COLO829 (cell line): ENCODE measurements around the gene HCN3.
"Not testable (repeated sequence)": the region's sequence is repeated elsewhere in the genome, so short reads cannot be mapped to it uniquely, and the experiment has no call there.

ENCODE experiments used
- DNase-seq: peaks from one replicate; pipeline ENCODE4 v3.0.0; 2012; ENCODE audit warnings: low spot score

Gene HCN3

DNA sequence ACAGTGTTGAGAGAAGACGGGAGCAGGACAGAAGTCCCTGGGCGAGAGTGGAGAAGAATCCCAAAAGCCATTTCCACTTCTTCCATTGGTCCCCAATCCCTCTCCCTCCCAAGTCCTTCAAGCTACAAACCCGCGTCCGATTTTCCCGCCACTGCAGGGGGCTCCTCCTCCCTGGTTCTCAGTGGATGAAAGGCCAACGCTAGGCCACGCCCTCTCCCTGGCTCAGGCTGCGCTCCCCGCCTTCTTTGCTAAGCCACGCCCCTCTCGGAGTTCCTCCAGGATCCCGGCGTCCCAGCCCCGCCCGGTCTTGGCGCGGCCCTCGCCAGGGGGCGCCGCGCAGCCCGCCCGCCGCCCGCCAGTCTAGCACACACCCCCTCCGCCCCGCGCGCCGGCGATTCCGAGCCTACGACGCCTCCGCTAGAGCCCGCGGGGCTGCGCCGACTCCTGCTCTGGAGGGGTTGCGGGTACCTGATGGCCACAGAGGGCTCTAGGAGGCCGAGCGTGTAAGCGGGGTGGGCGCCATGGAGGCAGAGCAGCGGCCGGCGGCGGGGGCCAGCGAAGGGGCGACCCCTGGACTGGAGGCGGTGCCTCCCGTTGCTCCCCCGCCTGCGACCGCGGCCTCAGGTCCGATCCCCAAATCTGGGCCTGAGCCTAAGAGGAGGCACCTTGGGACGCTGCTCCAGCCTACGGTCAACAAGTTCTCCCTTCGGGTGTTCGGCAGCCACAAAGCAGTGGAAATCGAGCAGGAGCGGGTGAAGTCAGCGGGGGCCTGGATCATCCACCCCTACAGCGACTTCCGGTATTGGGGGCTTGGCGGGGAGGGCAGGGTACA is at the start of gene HCN3:
Gene HCN3 (plus strand): TSS at position 394 of the 832 bp plus-strand sequence. CDS start 128 bp downstream, at position 522.
- DNase-seq = peak; percentile 100

DNA sequence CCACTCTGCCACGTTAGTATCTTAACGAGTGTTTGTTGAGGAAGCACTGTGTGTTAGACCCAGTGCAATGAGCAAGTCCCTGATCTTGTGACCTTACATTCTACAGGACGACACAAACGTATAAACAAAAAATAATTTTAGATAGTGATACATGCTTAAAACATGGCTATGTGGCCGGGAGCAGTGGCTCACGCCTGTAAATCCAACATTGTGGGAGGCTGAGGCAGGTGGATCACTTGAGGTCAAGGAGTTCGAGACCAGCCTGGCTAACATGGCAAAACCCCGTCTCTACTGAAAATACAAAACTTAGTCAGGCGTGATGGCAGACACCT is 49.2 kb upstream of the HCN3 start:
- no peak for DNase-seq

GRCh38 chr1:155231302-155231701 is 46.0 kb upstream of the HCN3 start:
- DNase-seq = not testable (repeated sequence)

- not testable (repeated sequence) for DNase-seq
Measured at GRCh38 chr1:155232001-155232978, 45.0 kb upstream of the HCN3 start.

DNA sequence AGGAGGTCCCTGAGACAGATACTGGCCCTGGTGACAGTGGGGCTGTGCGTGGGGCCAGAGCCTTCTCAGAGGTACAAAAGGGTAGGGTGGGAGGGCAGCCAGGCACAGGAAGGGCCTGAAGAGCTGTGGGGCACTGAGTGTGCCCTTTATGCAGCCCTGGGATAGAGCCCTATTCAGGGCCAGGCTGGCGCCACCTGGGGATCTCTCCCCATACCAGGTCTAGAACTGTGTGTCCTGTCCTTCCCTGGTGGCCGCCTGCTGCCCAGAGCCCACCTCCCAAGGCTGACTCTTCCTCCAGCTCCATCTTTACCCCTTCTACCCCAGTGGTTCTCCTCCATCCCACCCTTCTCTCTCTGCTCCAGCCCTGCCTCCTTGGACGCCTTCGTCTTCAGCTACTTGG is 43.8 kb upstream of the HCN3 start:
- not testable (repeated sequence) for DNase-seq

GRCh38 chr1:155235375-155235774 is 41.9 kb upstream of the HCN3 start:
- not testable (repeated sequence) for DNase-seq

- DNase-seq = no peak
Measured at GRCh38 chr1:155236451-155236850, 40.8 kb upstream of the HCN3 start.

DNA sequence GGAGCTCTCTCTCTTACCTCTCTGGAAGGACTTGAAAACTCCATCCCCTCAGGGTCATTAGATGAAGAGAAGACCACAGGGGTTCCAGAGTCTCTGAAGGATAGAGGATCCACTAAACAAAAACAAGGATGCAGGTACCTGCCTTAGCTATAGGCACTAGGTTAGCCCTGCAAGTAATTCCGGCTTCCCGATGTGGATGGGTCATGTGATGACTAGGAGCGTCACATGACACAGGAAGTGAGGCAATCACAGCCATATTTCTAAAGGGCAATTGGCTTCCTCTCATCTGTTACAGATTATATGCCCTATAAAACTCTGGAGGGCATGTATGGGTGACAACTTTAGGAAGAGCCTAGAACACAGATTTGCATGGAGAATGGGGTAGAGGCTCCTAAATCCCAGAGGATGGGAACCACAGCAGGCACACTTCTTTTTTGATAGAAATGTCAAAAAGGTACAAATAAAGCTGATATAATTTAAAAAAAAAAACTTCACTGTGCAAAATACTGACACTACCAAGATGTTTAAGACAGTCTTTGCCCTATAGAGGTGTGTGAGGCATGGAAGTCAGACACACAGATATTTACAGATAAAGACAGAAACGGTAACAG is 36.1 kb upstream of the HCN3 start:
- peak; percentile 92 for DNase-seq

DNA sequence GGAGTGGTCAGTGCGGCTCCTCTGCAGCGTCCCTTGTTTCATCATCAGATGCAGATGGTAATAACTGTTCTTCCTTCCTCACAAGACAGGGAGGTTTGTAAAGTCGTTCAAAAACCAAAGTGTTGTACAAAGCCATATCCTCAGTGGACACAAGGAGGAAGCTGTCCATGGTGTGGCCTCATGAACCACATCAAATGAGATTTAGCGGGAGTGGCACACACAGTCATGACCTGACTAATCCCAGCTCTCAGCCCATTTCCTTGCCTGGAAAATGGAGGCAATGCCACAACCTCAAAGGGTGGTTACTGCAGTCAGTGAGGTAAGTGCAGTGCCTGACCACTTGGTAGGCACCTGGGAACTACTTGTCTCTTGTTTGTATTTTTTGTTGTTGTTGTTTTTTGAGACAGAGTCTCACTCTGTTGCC is 35.4 kb upstream of the HCN3 start:
- DNase-seq = no peak

- no peak for DNase-seq
Measured at GRCh38 chr1:155242805-155243358, 34.4 kb upstream of the HCN3 start.

- DNase-seq = peak; percentile 99
Measured at GRCh38 chr1:155244368-155245162, 32.7 kb upstream of the HCN3 start.

GRCh38 chr1:155245163-155245524 is 32.1 kb upstream of the HCN3 start:
- DNase-seq = no peak

DNA sequence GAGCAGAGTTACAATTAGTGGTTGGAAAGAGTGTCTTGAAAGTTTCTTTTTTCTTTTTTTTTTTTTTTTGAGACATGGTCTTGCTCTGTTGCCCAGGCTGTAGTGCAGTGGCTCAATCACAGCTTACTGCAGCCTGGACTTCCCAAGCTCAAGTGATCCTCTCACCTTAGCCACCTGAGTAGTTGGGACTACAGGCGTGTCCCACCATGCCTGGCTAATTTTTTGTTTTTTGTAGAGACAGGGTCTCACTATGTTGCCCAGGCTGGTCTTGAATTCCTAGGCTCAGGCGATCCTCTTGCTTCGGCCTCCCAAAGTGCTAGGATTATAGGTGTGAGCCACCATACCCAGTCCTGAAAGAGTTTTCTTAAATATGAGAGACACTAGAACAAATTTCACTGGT is 30.5 kb upstream of the HCN3 start:
- not testable (repeated sequence) for DNase-seq

GRCh38 chr1:155247667-155248553 is 29.4 kb upstream of the HCN3 start:
- DNase-seq = no peak

- no peak for DNase-seq
Measured at GRCh38 chr1:155250246-155250632, 27.0 kb upstream of the HCN3 start.

- peak; percentile 99 for DNase-seq
Measured at GRCh38 chr1:155250633-155251449, 26.4 kb upstream of the HCN3 start.

DNA sequence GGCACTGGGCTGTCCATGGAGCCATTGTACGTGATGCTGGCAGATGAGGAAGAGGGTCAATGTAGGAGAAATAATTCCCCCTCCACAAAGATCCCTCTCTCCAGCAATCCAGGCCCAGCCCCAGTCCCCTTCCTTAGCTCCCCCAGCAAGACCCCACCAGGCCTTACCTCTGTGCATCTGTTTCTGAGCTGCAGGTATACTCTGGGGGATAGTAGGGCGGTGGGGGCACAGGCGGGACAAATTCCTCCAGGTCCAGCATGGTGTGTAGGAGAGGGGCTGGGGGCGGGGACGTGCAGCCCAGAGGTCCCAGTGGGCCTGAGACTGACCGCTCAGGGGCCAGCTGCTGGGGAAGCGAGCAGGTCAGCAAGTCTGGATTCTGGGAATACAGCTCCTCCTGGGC is 25.7 kb upstream of the HCN3 start:
- DNase-seq = no peak

GRCh38 chr1:155253208-155253607 is 24.1 kb upstream of the HCN3 start:
- no peak for DNase-seq

GRCh38 chr1:155253797-155254196 is 23.5 kb upstream of the HCN3 start:
- no peak for DNase-seq
